Peyer's patch (tissue), 4 donors: ENCODE data around the gene GRIN3B.

Experiments
- CTCF ChIP-seq, 6 experiments: fragments of 450-650 bp in 4 of 6; fragments of 200-600 bp in 2 of 6; sonication (generic) in 1 of 6; IDR thresholded peaks; one replicate each; pipeline ENCODE4 v1.5.1; 2017 to 2019; ENCODE audit warnings: antibody characterized with exemption in 6 of 6, mild to moderate bottlenecking in 3 of 6, moderate library complexity in 1 of 6
- POLR2A ChIP-seq, 2 donors: fragments of 450-650 bp; IDR thresholded peaks; one replicate each; pipeline ENCODE4 v1.5.1; 2017; ENCODE audit warnings: antibody characterized with exemption in 2 of 2, mild to moderate bottlenecking in 2 of 2, moderate library complexity in 2 of 2

DNA sequence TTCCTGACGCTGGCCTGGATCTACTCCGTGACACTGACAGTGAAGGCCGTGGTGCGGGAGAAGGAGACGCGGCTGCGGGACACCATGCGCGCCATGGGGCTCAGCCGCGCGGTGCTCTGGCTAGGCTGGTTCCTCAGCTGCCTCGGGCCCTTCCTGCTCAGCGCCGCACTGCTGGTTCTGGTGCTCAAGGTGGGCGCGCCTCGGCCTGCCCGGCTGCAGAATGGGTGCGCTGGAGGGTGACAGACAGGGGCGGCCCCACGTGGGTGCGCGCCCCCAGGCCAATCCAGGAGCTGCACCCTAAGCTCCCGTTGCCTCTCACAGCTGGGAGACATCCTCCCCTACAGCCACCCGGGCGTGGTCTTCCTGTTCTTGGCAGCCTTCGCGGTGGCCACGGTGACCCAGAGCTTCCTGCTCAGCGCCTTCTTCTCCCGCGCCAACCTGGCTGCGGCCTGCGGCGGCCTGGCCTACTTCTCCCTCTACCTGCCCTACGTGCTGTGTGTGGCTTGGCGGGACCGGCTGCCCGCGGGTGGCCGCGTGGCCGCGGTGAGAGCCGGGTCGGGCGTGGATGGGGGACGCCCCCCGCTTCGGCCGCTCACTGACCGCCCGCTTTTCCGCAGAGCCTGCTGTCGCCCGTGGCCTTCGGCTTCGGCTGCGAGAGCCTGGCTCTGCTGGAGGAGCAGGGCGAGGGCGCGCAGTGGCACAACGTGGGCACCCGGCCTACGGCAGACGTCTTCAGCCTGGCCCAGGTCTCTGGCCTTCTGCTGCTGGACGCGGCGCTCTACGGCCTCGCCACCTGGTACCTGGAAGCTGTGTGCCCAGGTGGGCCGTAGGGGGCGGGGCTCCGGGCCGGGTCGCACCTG lies 46.8 kb downstream of the GRIN3B start:
- TF ChIP-seq CTCF (IDR thresholded peaks at IDR 0.05): no peak
- no peak for TF ChIP-seq POLR2A (IDR thresholded peaks at IDR 0.05)
